ENCODE measurements around the gene SLC45A1. TPM values are rescaled to one million over a fixed set of nuclear protein-coding genes. Genes with fewer than 3 reads are reported as not detected.
"Not testable (repeated sequence)": the region's sequence is repeated elsewhere in the genome, so short reads cannot be mapped to it uniquely, and the experiment has no call there.

Gene SLC45A1
- total RNA-seq, 2 experiments from 2014 or later: 0.16 to 0.56 TPM

DNA sequence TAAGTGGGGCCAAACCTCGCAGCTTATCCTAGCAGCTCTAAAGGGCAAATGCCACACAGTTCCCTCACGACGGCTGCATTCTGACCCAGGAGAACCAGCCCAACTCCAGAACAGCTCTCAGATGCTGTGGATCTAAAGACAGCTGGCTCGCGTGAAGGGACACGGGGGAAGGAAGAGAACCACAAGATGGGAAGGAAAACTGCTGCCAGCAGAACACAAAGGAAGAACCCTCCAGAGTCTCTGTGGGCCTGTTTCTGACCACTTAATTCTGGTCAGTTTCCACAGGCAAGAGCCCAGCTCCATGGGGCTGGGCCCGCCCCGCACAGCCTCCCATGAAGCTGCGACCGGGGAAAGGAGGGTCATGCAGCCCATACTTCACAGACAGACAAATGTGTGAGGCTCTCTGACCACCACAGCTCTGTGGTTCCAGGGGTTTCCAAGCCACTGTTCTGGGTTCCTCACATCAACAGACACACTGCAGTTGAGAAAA is 61.1 kb downstream of the SLC45A1 start:
- Mint-ChIP-seq H3K4me1 (ENCODE audit: low read depth) (peaks cover 66% of the 10 kb centered on the region), H3K36me3 (ENCODE audit: low read depth) (peaks cover 15% of the 10 kb centered on the region), H3K27ac (no peak overlapping the region), H3K4me3 (no peak overlapping the region), H3K9me3 (no peaks in the 10 kb centered on the region), H3K27me3 (no peaks in the 10 kb centered on the region)
- DNase-seq (no peak), ATAC-seq (no peak)
- ChIA-PET CTCF (interaction anchor here (1.4 kb wide), 1 partner anchor 84 kb away, joined by 4 read pairs; no protein-coding TSS in a partner anchor), POLR2A (interaction anchor here (1.6 kb wide), 1 partner anchor 11 kb away, joined by 4 read pairs; no protein-coding TSS in a partner anchor)
- TF ChIP-seq, protein P1, sequence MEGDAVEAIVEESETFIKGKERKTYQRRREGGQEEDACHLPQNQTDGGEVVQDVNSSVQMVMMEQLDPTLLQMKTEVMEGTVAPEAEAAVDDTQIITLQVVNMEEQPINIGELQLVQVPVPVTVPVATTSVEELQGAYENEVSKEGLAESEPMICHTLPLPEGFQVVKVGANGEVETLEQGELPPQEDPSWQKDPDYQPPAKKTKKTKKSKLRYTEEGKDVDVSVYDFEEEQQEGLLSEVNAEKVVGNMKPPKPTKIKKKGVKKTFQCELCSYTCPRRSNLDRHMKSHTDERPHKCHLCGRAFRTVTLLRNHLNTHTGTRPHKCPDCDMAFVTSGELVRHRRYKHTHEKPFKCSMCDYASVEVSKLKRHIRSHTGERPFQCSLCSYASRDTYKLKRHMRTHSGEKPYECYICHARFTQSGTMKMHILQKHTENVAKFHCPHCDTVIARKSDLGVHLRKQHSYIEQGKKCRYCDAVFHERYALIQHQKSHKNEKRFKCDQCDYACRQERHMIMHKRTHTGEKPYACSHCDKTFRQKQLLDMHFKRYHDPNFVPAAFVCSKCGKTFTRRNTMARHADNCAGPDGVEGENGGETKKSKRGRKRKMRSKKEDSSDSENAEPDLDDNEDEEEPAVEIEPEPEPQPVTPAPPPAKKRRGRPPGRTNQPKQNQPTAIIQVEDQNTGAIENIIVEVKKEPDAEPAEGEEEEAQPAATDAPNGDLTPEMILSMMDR (IDR thresholded peaks at IDR 0.05): no peak
- intact Hi-C loops (cut with micrococcal nuclease): no loop called here

DNA sequence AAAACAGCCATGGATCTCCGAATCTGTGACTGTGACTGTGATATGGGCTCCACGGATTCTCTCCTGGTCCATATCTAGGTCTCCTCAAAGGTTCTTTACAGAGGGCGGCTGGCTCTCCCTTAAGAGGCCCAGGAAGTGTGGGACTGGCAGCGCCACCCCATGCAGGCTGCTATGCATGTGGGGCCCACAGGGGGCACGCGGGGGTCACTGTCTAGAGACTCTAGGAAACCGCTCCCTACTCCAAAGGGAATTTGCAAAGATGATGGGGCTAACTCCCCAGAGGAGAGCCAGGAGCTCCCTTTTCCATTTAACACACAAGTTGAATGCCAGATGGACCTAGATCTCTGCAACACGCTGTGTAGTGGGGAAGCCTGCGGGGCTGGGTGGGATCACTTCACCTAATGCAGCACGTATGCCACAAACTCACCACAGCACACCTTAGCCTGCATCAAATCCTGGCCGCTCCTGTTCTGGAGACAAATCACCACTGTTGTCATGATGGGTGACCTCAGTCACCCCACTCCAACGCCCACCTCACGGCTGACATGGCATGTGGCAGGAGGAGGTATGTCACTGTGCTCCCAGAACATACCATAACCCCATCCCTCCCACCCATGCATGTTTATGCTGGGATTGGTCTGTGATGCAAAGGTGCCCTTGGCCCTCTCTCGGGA is 61.7 kb downstream of the SLC45A1 start:
- Mint-ChIP-seq H3K4me1 (ENCODE audit: low read depth) (peaks cover 67% of the 10 kb centered on the region), H3K27ac (no peak overlapping the region), H3K27me3 (no peaks in the 10 kb centered on the region), H3K36me3 (ENCODE audit: low read depth) (peaks cover 19% of the 10 kb centered on the region), H3K4me3 (no peak overlapping the region), H3K9me3 (no peaks in the 10 kb centered on the region)
- DNase-seq (no peak), ATAC-seq (no peak)
- CTCF ChIA-PET: interaction anchor here (0.8 kb wide), 1 partner anchor 29 kb away, joined by 3 read pairs; no protein-coding TSS in a partner anchor
- POLR2A ChIA-PET: interaction anchor here (0.7 to 1.6 kb wide), 2 partner anchors 12 to 35 kb away, joined by 4 read pairs; no protein-coding TSS in a partner anchor
- intact Hi-C loops (cut with micrococcal nuclease): no loop called here
- TF ChIP-seq, protein P1 (IDR thresholded peaks at IDR 0.05): no peak

DNA sequence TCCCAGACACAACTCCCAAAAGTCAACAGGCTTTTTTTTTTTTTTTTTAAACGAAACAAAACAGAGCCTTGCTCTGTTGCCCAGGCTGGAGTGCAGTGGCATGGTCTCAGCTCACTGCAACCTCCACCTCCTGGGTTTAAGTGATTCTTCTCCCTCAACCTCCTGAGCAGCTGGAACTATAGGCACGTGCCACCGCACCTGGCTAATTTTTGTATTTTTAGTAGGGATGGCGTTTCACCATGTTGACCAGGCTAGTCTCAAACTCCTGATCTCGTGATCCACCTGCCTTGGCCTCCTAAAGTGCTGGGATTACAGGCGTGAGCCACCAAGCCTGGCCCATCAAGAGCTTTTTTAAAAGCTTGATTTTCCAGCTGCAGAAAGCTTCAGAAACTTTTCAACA is 62.4 kb downstream of the SLC45A1 start:
- ChIA-PET CTCF (interaction anchor here (0.8 kb wide), 1 partner anchor 29 kb away, joined by 3 read pairs; no protein-coding TSS in a partner anchor), POLR2A (interaction anchor here (0.7 to 1.6 kb wide), 2 partner anchors 12 to 35 kb away, joined by 4 read pairs; no protein-coding TSS in a partner anchor)
- DNase-seq; H3K4me3 Mint-ChIP-seq; intact Hi-C loops (cut with micrococcal nuclease); H3K27ac Mint-ChIP-seq; H3K9me3 Mint-ChIP-seq; H3K27me3 Mint-ChIP-seq; ATAC-seq: not testable (repeated sequence)
- Mint-ChIP-seq H3K36me3 (ENCODE audit: low read depth) (peaks cover 20% of the 10 kb centered on the region), H3K4me1 (ENCODE audit: low read depth) (peaks cover 68% of the 10 kb centered on the region)

DNA sequence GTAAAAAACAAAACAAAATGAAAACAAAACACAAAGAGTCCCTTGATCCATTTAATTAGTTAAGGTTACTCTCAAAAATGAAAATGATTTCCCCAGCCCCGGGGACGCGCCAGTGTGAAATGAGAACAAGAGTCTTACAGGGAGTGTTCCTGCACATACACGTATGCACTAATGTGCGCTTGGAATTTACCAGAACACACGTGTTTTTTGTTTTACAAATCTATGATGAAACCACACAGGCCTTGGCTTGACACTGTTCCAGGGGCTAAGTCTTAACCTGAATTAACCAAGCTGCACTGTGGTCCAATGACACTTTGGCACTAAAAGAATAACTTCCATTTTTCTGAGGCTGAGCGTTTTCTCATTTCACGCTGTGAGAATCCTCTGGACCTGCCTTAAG is 63.7 kb downstream of the SLC45A1 start:
- Mint-ChIP-seq H3K36me3 (ENCODE audit: low read depth) (peaks cover 24% of the 10 kb centered on the region), H3K4me3 (no peak overlapping the region), H3K4me1 (ENCODE audit: low read depth) (peaks cover 64% of the 10 kb centered on the region), H3K9me3 (no peaks in the 10 kb centered on the region), H3K27ac (no peak overlapping the region), H3K27me3 (no peaks in the 10 kb centered on the region)
- ChIA-PET POLR2A (interaction anchor here (1.0 to 1.1 kb wide), 2 partner anchors 14 to 28 kb away, joined by 3 to 4 read pairs; no protein-coding TSS in a partner anchor), CTCF (interaction anchor here (0.9 kb wide), 1 partner anchor 11 kb away, joined by 3 read pairs; no protein-coding TSS in a partner anchor)
- TF ChIP-seq, protein P1 (IDR thresholded peaks at IDR 0.05): no peak
- intact Hi-C loops (cut with micrococcal nuclease): no loop called here
- DNase-seq: no peak
- ATAC-seq: no peak

DNA sequence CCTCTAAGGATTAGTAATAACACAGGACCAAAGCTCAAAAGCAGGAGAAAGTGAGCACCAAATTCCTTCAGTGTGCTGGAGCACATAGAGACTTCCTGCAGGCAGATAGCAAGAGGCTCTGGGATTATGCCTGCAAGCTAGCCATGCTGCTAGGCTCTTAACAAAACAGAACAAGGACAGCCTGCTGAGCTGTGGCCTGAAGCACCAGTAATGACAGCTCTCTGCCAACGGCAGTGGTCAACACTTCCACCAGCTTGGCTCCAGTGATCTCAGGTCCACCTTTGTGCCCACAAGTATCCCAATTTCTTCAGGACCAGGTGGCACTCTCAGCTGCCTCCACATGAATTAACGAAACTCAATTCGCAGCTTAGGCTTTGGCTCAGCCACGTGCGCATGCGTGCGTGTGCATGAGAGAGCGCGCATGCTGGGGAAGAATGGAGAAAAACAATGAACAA is 64.2 kb downstream of the SLC45A1 start:
- TF ChIP-seq, protein P1 (IDR thresholded peaks at IDR 0.05): no peak
- intact Hi-C loops (cut with micrococcal nuclease): no loop called here
- Mint-ChIP-seq H3K9me3 (no peaks in the 10 kb centered on the region), H3K4me1 (ENCODE audit: low read depth) (peaks cover 67% of the 10 kb centered on the region), H3K27me3 (no peaks in the 10 kb centered on the region), H3K36me3 (ENCODE audit: low read depth) (peaks cover 24% of the 10 kb centered on the region), H3K4me3 (no peak overlapping the region), H3K27ac (no peak overlapping the region)
- POLR2A ChIA-PET: interaction anchor here (1.1 kb wide), 1 partner anchor 14 kb away, joined by 3 read pairs; no protein-coding TSS in a partner anchor
- CTCF ChIA-PET: no interaction called here
- ATAC-seq (no peak), DNase-seq (no peak)

Data from activated CD8-positive, alpha-beta T cell treated with anti-CD3 and anti-CD28 coated beads for 36 hours (primary cell).